Measurements from ENCODE around the gene ORAI3.

ORAI3 gene

GRCh38 chr16:30928390-30928789 lies 20.5 kb upstream of the ORAI3 start:
- Histone ChIP-seq H3K9ac (no peak overlapping the region), H2AFZ (no peak overlapping the region), H3K4me3 (ENCODE audit: low read depth, low read length) (no peak overlapping the region), H3K4me2 (ENCODE audit: low read length) (no peak overlapping the region), H3K9me3 (ENCODE audit: control insufficient read depth, low read length) (no peaks in the 10 kb centered on the region), H3K79me2 (no peaks in the 10 kb centered on the region), H3K36me3 (ENCODE audit: control insufficient read depth, insufficient read depth, low read length) (no peaks in the 10 kb centered on the region), H3K4me1 (peaks cover 6% of the 10 kb centered on the region), H3K27ac (no peak overlapping the region), H3K27me3 (ENCODE audit: control insufficient read depth, insufficient read depth, low read length) (no peaks in the 10 kb centered on the region)
- TF ChIP-seq, protein P1, sequence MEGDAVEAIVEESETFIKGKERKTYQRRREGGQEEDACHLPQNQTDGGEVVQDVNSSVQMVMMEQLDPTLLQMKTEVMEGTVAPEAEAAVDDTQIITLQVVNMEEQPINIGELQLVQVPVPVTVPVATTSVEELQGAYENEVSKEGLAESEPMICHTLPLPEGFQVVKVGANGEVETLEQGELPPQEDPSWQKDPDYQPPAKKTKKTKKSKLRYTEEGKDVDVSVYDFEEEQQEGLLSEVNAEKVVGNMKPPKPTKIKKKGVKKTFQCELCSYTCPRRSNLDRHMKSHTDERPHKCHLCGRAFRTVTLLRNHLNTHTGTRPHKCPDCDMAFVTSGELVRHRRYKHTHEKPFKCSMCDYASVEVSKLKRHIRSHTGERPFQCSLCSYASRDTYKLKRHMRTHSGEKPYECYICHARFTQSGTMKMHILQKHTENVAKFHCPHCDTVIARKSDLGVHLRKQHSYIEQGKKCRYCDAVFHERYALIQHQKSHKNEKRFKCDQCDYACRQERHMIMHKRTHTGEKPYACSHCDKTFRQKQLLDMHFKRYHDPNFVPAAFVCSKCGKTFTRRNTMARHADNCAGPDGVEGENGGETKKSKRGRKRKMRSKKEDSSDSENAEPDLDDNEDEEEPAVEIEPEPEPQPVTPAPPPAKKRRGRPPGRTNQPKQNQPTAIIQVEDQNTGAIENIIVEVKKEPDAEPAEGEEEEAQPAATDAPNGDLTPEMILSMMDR (IDR thresholded peaks at IDR 0.05): no peak

DNA sequence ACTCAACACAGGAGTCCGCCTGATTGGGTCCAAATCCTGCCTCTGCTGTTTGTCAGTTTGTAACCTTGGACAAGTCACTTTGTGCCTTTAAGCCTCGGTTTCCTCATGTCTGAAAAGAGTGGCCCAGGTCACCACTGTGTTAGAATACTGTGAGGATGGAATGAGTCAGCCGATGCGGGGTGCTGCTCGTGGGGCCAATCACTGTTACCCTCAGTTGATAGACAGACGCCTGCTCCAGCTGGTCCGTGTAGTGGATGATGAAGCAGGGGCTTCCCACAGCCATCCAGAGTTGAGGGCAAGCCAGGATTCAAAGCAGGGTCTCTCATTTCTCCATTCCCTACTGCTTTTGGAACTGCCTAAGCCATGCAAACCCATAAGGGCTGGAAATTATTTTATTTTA lies 19.7 kb upstream of the ORAI3 start:
- no peaks in the 10 kb centered on the region for H3K36me3 ChIP-seq (ENCODE audit: control insufficient read depth, insufficient read depth, low read length)

GRCh38 chr16:30930160-30930571 lies 18.7 kb upstream of the ORAI3 start:
- Histone ChIP-seq H2AFZ (no peak overlapping the region), H3K27me3 (ENCODE audit: control insufficient read depth, insufficient read depth, low read length) (no peaks in the 10 kb centered on the region), H3K4me2 (ENCODE audit: low read length) (no peak overlapping the region), H3K4me1 (no peaks in the 10 kb centered on the region), H3K27ac (no peak overlapping the region), H3K9ac (no peak overlapping the region), H3K79me2 (peaks cover 4% of the 10 kb centered on the region), H3K4me3 (ENCODE audit: low read depth, low read length) (no peak overlapping the region), H3K9me3 (ENCODE audit: control insufficient read depth, low read length) (no peaks in the 10 kb centered on the region), H3K36me3 (ENCODE audit: control insufficient read depth, insufficient read depth, low read length) (no peaks in the 10 kb centered on the region)
- TF ChIP-seq, protein P1 (IDR thresholded peaks at IDR 0.05): no peak

More for the DNA sequence above, 19.7 kb upstream of the ORAI3 start:
- no peak overlapping the region for H3K4me3 ChIP-seq (ENCODE audit: low read depth, low read length)
- H3K9ac ChIP-seq: no peak overlapping the region
- H3K27me3 ChIP-seq (ENCODE audit: control insufficient read depth, insufficient read depth, low read length): no peaks in the 10 kb centered on the region
- no peaks in the 10 kb centered on the region for H3K9me3 ChIP-seq (ENCODE audit: control insufficient read depth, low read length)
- TF ChIP-seq, protein P1 (IDR thresholded peaks at IDR 0.05): no peak
- peaks cover 6% of the 10 kb centered on the region for H3K4me1 ChIP-seq
- H2AFZ ChIP-seq: no peak overlapping the region
- no peak overlapping the region for H3K4me2 ChIP-seq (ENCODE audit: low read length)
- H3K79me2 ChIP-seq: peaks cover 4% of the 10 kb centered on the region
- no peak overlapping the region for H3K27ac ChIP-seq

GRCh38 chr16:30931068-30931650 lies 17.7 kb upstream of the ORAI3 start:
- Histone ChIP-seq H3K36me3 (ENCODE audit: control insufficient read depth, insufficient read depth, low read length) (no peaks in the 10 kb centered on the region), H3K9me3 (ENCODE audit: control insufficient read depth, low read length) (no peaks in the 10 kb centered on the region), H3K27ac (no peak overlapping the region), H3K4me3 (ENCODE audit: low read depth, low read length) (no peak overlapping the region), H3K4me2 (ENCODE audit: low read length) (no peak overlapping the region), H3K27me3 (ENCODE audit: control insufficient read depth, insufficient read depth, low read length) (no peaks in the 10 kb centered on the region), H3K4me1 (no peaks in the 10 kb centered on the region), H2AFZ (no peak overlapping the region), H3K9ac (no peak overlapping the region), H3K79me2 (peaks cover 4% of the 10 kb centered on the region)
- TF ChIP-seq, protein P1 (IDR thresholded peaks at IDR 0.05): no peak
